Gastroesophageal sphincter (tissue), 4 donors: ENCODE data around the gene HFE. TPM values are rescaled to one million over a fixed set of nuclear protein-coding genes. Genes with fewer than 3 reads are reported as not detected.
A peak's percentile ranks its signal among the peaks of the same experiment; 100 is the strongest.

Experiments
- ATAC-seq: fragments of 150-250 bp; one replicate; pipeline ENCODE4 v1.9.1; 2016; ENCODE audit warnings: mild to moderate bottlenecking, moderate library complexity
- H3K27ac ChIP-seq, 4 donors: fragments of 200-600 bp; sonication (generic) in 3 of 4; 1 replicate in 3 of 4; 2 replicates in 1 of 4; pipeline ENCODE4 v1.5.1; 2016 to 2019
- H3K27me3 ChIP-seq: fragments of 200-600 bp; sonication (generic); one replicate; pipeline ENCODE4 v1.5.1; 2019
- H3K36me3 ChIP-seq, 2 donors: fragments of 200-600 bp; sonication (generic); one replicate each; pipeline ENCODE4 v1.5.1; 2019; ENCODE audit warnings: control low read depth in 1 of 2
- H3K4me1 ChIP-seq, 3 donors: fragments of 200-600 bp; sonication (generic); 1 replicate in 2 of 3; 2 replicates in 1 of 3; pipeline ENCODE4 v1.5.1; 2016 to 2019; ENCODE audit warnings: control low read depth in 2 of 3
- H3K4me3 ChIP-seq, 2 donors: fragments of 200-600 bp; sonication (generic); one replicate each; pipeline ENCODE4 v1.5.1; 2019; ENCODE audit warnings: mild to moderate bottlenecking in 1 of 2, moderate library complexity in 1 of 2
- H3K9me3 ChIP-seq, 3 donors: fragments of 200-600 bp; sonication (generic); one replicate each; pipeline ENCODE4 v1.5.1; 2017 to 2019; ENCODE audit warnings: control low read depth in 2 of 3
- CTCF ChIP-seq, 4 experiments: fragments of 200-600 bp in 2 of 4; fragments of 450-650 bp in 2 of 4; sonication (generic) in 1 of 4; IDR thresholded peaks; one replicate each; pipeline ENCODE4 v1.5.1; 2017 to 2019; ENCODE audit warnings: antibody characterized with exemption in 4 of 4, mild to moderate bottlenecking in 2 of 4, moderate library complexity in 2 of 4
- EP300 ChIP-seq: sonication (generic); formaldehyde crosslinking; IDR thresholded peaks from one replicate; pipeline ENCODE4 v1.6.1; 2017; ENCODE audit warnings: antibody characterized with exemption, mild to moderate bottlenecking
- POLR2A ChIP-seq, 2 donors: fragments of 450-650 bp; IDR thresholded peaks; one replicate each; pipeline ENCODE4 v1.6.1; 2017; ENCODE audit warnings: antibody characterized with exemption in 2 of 2, mild to moderate bottlenecking in 2 of 2, moderate library complexity in 1 of 2
- POLR2AphosphoS5 ChIP-seq: sonication (generic); formaldehyde crosslinking; IDR thresholded peaks from one replicate; pipeline ENCODE4 v1.6.1; 2017; ENCODE audit warnings: antibody characterized with exemption
- WGBS, 2 donors: methylation state at CpG; one replicate each; pipeline ENCODE4 v1.1.5; 2018; ENCODE audit warnings: low coverage in 1 of 2; 5-methylcytosine and 5-hydroxymethylcytosine counted together
- total RNA-seq, 4 donors: library from RNA; depleted of rRNA; stranded (reverse); fragments of >200 nt; gene quantifications; one replicate each; pipeline ENCODE4 v1.1.0, GENCODE V29; 2016

HFE gene
- total RNA-seq, 4 donors from 2014 or later = 3.7 to 11.4 (median 8.3) TPM

GRCh38 chr6:26105842-26106241 is 18.6 kb downstream of the HFE start:
- peaks cover 0 to 19% (median 5%) of the 10 kb centered on the region in 3 donors for H3K4me1 ChIP-seq
- H3K4me3 ChIP-seq = no peak overlapping the region
- 64 to 75% methylated on average over 4 of the region's 4 CpGs for WGBS, 2 donors
- TF ChIP-seq POLR2A (IDR thresholded peaks at IDR 0.05) (no peak), EP300 (no peak), CTCF (IDR thresholded peaks at IDR 0.05) (no peak), POLR2AphosphoS5 (no peak)
- H3K9me3 ChIP-seq = no peaks in the 10 kb centered on the region
- peak overlapping the region in 1 of 4 donors; percentile 33 for H3K27ac ChIP-seq
- no peaks in the 10 kb centered on the region for H3K36me3 ChIP-seq
- no peaks in the 10 kb centered on the region for H3K27me3 ChIP-seq
- ATAC-seq = no peak

- 83 to 91% methylated on average over 9 to 17 of the region's 18 CpGs for WGBS, 2 donors
- Histone ChIP-seq H3K27ac (no peak overlapping the region), H3K4me3 (no peak overlapping the region), H3K36me3 (no peaks in the 10 kb centered on the region), H3K9me3 (no peaks in the 10 kb centered on the region), H3K4me1 (peaks cover 0 to 14% (median 5%) of the 10 kb centered on the region in 3 donors), H3K27me3 (no peaks in the 10 kb centered on the region)
- no peak for TF ChIP-seq POLR2A (IDR thresholded peaks at IDR 0.05)
- no peak for TF ChIP-seq POLR2AphosphoS5
- no peak for TF ChIP-seq EP300
- no peak for TF ChIP-seq CTCF (IDR thresholded peaks at IDR 0.05)
- no peak for ATAC-seq
These were observed 20.7 kb downstream of the HFE start for GRCh38 chr6:26107935-26108334.

GRCh38 chr6:26109772-26110171 is 22.5 kb downstream of the HFE start:
- Histone ChIP-seq H3K27ac (no peak overlapping the region), H3K4me3 (no peak overlapping the region), H3K36me3 (no peaks in the 10 kb centered on the region), H3K27me3 (no peaks in the 10 kb centered on the region), H3K9me3 (no peaks in the 10 kb centered on the region), H3K4me1 (no peaks in the 10 kb centered on the region)
- no CpG with 5 or more reads among the region's 6 CpGs for WGBS, 2 donors
- no peak for ATAC-seq
- TF ChIP-seq EP300 = no peak

GRCh38 chr6:26113570-26113969 is 26.3 kb downstream of the HFE start:
- H3K27ac ChIP-seq = no peak overlapping the region
- ATAC-seq = no peak
- H3K4me3 ChIP-seq = no peak overlapping the region
- TF ChIP-seq CTCF (IDR thresholded peaks at IDR 0.05) (no peak), EP300 (no peak), POLR2A (IDR thresholded peaks at IDR 0.05) (no peak), POLR2AphosphoS5 (no peak)
- H3K4me1 ChIP-seq = no peaks in the 10 kb centered on the region
- H3K27me3 ChIP-seq = no peaks in the 10 kb centered on the region
- H3K9me3 ChIP-seq = no peaks in the 10 kb centered on the region
- H3K36me3 ChIP-seq = no peaks in the 10 kb centered on the region

GRCh38 chr6:26115226-26115625 is 28.0 kb downstream of the HFE start:
- no peak for ATAC-seq
- no peaks in the 10 kb centered on the region for H3K36me3 ChIP-seq
- H3K9me3 ChIP-seq = no peaks in the 10 kb centered on the region
- no peak for TF ChIP-seq EP300
- no peak for TF ChIP-seq POLR2A (IDR thresholded peaks at IDR 0.05)
- no peak for TF ChIP-seq CTCF (IDR thresholded peaks at IDR 0.05)
- TF ChIP-seq POLR2AphosphoS5 = no peak
- H3K27me3 ChIP-seq = no peaks in the 10 kb centered on the region
- 88 to 97% methylated on average over 5 of the region's 5 CpGs for WGBS, 2 donors
- no peak overlapping the region for H3K27ac ChIP-seq
- H3K4me3 ChIP-seq = no peak overlapping the region
- H3K4me1 ChIP-seq = no peaks in the 10 kb centered on the region
